Natural killer cell (primary cell): Measurements from ENCODE around the gene ZNF778. TPM values are rescaled to one million over a fixed set of nuclear protein-coding genes. Genes with fewer than 3 reads are reported as not detected.
"Not testable (repeated sequence)": the region's sequence is repeated elsewhere in the genome, so short reads cannot be mapped to it uniquely, and the experiment has no call there.

Experiments used
- ATAC-seq, 3 donors: fragments of 150-1000 bp in 2 of 3; fragments of 200-7000 bp in 1 of 3; cut with Tn5 transposase; 1 replicate in 1 of 3; 2 replicates in 2 of 3; pipeline ENCODE4 v1.10.0; 2021; ENCODE audit warnings: mild to moderate bottlenecking in 2 of 3, moderate library complexity in 2 of 3
- DNase-seq, 2 donors: peaks; one replicate each; pipeline versions ENCODE4 v3.0.0 to v3.0.0-alpha.2; 2013 to 2021; ENCODE audit warnings: mixed read lengths in 1 of 2
- H3K27ac ChIP-seq: one replicate; pipeline ENCODE4 v1.5.1; 2013; ENCODE audit warnings: mild to moderate bottlenecking, low read length
- H3K27me3 ChIP-seq: one replicate; pipeline ENCODE4 v1.6.1; 2013; ENCODE audit warnings: low read length; ENCODE audit not compliant: control insufficient read depth, insufficient read depth
- H3K36me3 ChIP-seq: one replicate; pipeline ENCODE4 v1.6.1; 2013; ENCODE audit warnings: low read length; ENCODE audit not compliant: control insufficient read depth, insufficient read depth
- H3K4me1 ChIP-seq: one replicate; pipeline ENCODE4 v1.6.1; 2013; ENCODE audit warnings: low read length; ENCODE audit not compliant: control insufficient read depth, insufficient read depth
- H3K4me3 ChIP-seq: one replicate; pipeline ENCODE4 v1.5.1; 2013; ENCODE audit warnings: low read length
- H3K9me3 ChIP-seq: one replicate; pipeline ENCODE4 v1.6.1; 2013; ENCODE audit warnings: low read length; ENCODE audit not compliant: control insufficient read depth, insufficient read depth
- H3K27ac Mint-ChIP-seq, 2 donors: one replicate each; pipeline ENCODE4 v1.8.0; 2022; ENCODE audit warnings: mild to moderate bottlenecking in 2 of 2, mixed read lengths in 2 of 2, moderate library complexity in 1 of 2
- H3K27me3 Mint-ChIP-seq, 2 donors: one replicate each; pipeline ENCODE4 v1.8.0; 2022; ENCODE audit warnings: low read depth in 2 of 2, mixed read lengths in 2 of 2
- H3K36me3 Mint-ChIP-seq: one replicate; pipeline ENCODE4 v1.8.0; 2022; ENCODE audit warnings: mixed read lengths
- H3K4me1 Mint-ChIP-seq, 2 donors: one replicate each; pipeline ENCODE4 v1.8.0; 2022; ENCODE audit warnings: mixed read lengths in 2 of 2
- H3K4me3 Mint-ChIP-seq: one replicate; pipeline ENCODE4 v1.8.0; 2022; ENCODE audit warnings: mild to moderate bottlenecking, moderate library complexity, mixed read lengths
- H3K9me3 Mint-ChIP-seq, 2 donors: one replicate each; pipeline ENCODE4 v1.8.0; 2022; ENCODE audit warnings: mixed read lengths in 2 of 2
- WGBS: methylation state at CpG from one replicate; pipeline ENCODE4 v1.1.7; 2013; ENCODE audit warnings: missing lambda C conversion rate; ENCODE audit not compliant: insufficient coverage; 5-methylcytosine and 5-hydroxymethylcytosine counted together
- intact Hi-C: fragments of 100-400 bp; cut with micrococcal nuclease; formaldehyde crosslinking; loops from one replicate; pipeline ENCODE4 v1.14.2; 2022
- total RNA-seq, 4 donors: library from RNA; stranded (reverse); fragments of 120-200 nt in 1 of 4; gene quantifications; one replicate each; pipeline versions ENCODE4 v1.2.3 to v1.2.4, GENCODE V29; 2013 to 2022
- TF ChIP-seq, protein P1 (sequence below): fragments of 200-600 bp; IDR thresholded peaks from one replicate; pipeline ENCODE4 v1.8.0; 2022; ENCODE audit warnings: antibody characterized with exemption

Gene ZNF778
- total RNA-seq, 3 donors from 2014 or later (not counting 1 experiment from before 2014, with no cell fraction given), result 7.0 to 14.1 (median 11.8) TPM

DNA sequence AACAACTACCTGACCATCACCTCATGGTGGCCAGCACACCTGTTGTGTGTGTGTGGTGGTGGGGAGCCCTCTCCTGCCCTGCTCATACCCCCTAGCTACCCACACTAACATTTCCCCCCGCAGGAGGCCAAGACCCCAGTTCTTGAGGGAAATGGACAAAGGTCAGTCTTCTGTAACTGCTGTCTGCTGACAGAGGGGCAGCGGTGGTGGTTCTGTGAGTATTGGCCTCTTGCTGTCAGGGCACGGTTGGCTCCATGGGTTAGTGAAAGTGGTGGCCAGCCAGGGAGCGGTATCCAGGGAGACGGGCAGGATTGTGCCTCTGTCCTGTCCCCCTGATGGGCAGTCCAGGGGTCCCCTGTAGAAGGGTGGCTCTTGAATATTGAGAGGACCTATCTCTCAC lies 26.2 kb downstream of the ZNF778 start:
- H3K4me3 Mint-ChIP-seq, result no peak overlapping the region
- no peaks in the 10 kb centered on the region for H3K36me3 Mint-ChIP-seq
- intact Hi-C loops, result loop anchor here (10.0 kb wide), 1 partner anchor 71 kb away; no protein-coding TSS in a partner anchor
- Histone ChIP-seq H3K36me3 (no peaks in the 10 kb centered on the region), H3K4me1 (peaks cover 31% of the 10 kb centered on the region), H3K9me3 (no peaks in the 10 kb centered on the region), H3K4me3 (no peak overlapping the region), H3K27ac (no peak overlapping the region), H3K27me3 (no peaks in the 10 kb centered on the region)
- WGBS, result 92% methylated on average over 5 of the region's 5 CpGs
- DNase-seq, result no peak
- no peaks in the 10 kb centered on the region for H3K27me3 Mint-ChIP-seq
- no peak for ATAC-seq
- H3K27ac Mint-ChIP-seq, result peak overlapping the region; percentile 59 to 87
- peaks cover 6 to 30% of the 10 kb centered on the region in 2 donors for H3K4me1 Mint-ChIP-seq
- no peaks in the 10 kb centered on the region for H3K9me3 Mint-ChIP-seq
- TF ChIP-seq, protein P1, sequence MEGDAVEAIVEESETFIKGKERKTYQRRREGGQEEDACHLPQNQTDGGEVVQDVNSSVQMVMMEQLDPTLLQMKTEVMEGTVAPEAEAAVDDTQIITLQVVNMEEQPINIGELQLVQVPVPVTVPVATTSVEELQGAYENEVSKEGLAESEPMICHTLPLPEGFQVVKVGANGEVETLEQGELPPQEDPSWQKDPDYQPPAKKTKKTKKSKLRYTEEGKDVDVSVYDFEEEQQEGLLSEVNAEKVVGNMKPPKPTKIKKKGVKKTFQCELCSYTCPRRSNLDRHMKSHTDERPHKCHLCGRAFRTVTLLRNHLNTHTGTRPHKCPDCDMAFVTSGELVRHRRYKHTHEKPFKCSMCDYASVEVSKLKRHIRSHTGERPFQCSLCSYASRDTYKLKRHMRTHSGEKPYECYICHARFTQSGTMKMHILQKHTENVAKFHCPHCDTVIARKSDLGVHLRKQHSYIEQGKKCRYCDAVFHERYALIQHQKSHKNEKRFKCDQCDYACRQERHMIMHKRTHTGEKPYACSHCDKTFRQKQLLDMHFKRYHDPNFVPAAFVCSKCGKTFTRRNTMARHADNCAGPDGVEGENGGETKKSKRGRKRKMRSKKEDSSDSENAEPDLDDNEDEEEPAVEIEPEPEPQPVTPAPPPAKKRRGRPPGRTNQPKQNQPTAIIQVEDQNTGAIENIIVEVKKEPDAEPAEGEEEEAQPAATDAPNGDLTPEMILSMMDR, result no peak

DNA sequence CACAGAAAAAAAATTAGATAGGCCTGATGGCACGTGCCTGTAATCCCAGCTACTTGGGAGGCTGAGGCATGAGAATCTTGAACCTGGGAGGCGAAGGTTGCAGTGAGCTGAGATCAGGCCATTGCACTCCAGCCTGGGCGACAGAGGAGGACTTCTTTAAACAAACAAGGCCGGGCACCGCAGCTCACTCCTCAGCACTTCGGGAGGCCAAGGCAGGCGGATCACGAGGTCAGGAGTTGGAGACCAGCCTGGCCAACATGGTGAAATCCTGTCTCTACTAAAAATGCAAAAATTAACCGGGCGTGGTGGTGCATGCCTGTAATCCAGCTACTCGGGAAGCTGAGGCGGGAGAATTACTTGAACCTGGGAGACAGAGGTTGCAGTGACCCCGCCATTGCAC lies 26.8 kb downstream of the ZNF778 start:
- H3K27ac Mint-ChIP-seq, result peak overlapping the region in 1 of 2 donors; percentile 87
- 87% methylated on average over 13 of the region's 13 CpGs for WGBS
- H3K9me3 Mint-ChIP-seq, H3K27me3 ChIP-seq, H3K9me3 ChIP-seq, H3K36me3 Mint-ChIP-seq, H3K27me3 Mint-ChIP-seq, H3K36me3 ChIP-seq, ATAC-seq, H3K4me3 ChIP-seq, H3K27ac ChIP-seq, DNase-seq, H3K4me3 Mint-ChIP-seq: not testable (repeated sequence)
- intact Hi-C loops, result loop anchor here (10.0 kb wide), 1 partner anchor 71 kb away; no protein-coding TSS in a partner anchor
- H3K4me1 ChIP-seq, result peaks cover 31% of the 10 kb centered on the region
- H3K4me1 Mint-ChIP-seq, result peaks cover 6 to 30% of the 10 kb centered on the region in 2 donors

DNA sequence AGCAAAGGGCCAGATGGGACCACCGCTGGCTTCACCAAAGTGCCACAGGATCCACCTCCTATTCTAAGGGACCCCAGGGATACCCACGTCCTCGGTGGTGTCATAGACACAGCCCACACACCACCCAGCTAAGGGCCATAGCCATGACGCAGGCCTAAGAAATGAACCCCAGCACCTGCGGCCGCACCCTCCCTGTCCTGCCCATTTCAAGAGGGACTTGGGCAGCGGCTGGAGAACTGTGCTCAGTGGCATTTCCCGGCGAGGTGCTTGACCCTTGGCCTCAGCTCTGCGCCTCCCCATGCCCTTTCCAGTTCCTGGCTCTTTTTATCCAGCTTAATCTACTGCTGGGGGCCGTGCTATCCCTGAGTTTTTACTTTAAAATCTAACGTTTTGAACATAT lies 27.3 kb downstream of the ZNF778 start:
- H3K27ac ChIP-seq, result no peak overlapping the region
- DNase-seq, result no peak
- no peak overlapping the region for H3K4me3 ChIP-seq
- no peak overlapping the region for H3K27ac Mint-ChIP-seq
- TF ChIP-seq, protein P1, result no peak
- WGBS, result 77% methylated on average over 11 of the region's 12 CpGs
- H3K36me3 ChIP-seq, result no peaks in the 10 kb centered on the region
- no peaks in the 10 kb centered on the region for H3K27me3 ChIP-seq
- H3K4me1 ChIP-seq, result peaks cover 30% of the 10 kb centered on the region
- H3K4me1 Mint-ChIP-seq, result peaks cover 6 to 29% of the 10 kb centered on the region in 2 donors
- intact Hi-C loops, result loop anchor here (10.0 kb wide), 1 partner anchor 70 kb away; no protein-coding TSS in a partner anchor
- H3K9me3 Mint-ChIP-seq, result peaks cover 0 to under 1% of the 10 kb centered on the region in 2 donors
- no peaks in the 10 kb centered on the region for H3K36me3 Mint-ChIP-seq
- peaks cover 3% of the 10 kb centered on the region for H3K9me3 ChIP-seq
- ATAC-seq, result no peak
- no peaks in the 10 kb centered on the region for H3K27me3 Mint-ChIP-seq
- no peak overlapping the region for H3K4me3 Mint-ChIP-seq

DNA sequence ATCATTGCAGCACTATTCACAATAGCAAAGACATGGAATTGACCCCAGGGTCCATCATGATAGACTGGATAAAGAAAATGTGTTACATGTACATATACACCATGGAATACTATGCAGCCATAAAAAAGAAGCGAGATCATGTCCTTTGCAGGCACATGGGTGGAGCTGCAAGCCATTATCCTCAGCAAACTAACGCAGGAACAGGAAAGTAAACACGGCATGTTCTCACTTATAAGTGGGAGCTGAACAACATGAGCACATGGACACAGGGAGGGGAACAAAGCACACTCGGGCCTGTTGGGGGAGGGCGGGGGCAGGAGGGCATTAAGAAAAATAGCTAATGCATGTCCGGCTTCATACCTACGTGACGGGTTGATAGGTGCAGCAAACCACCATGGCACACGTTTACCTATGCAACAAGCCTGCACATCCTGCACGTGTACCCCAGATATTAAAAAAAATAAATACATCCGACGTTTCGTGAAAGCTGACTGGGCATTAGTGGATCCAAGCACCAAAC lies 28.9 kb downstream of the ZNF778 start:
- no peak for DNase-seq
- Mint-ChIP-seq H3K4me3 (peak overlapping the region; percentile 79), H3K36me3 (no peaks in the 10 kb centered on the region), H3K27me3 (no peaks in the 10 kb centered on the region), H3K4me1 (peaks cover 6 to 13% of the 10 kb centered on the region in 2 donors), H3K9me3 (peaks cover 2 to 7% of the 10 kb centered on the region in 2 donors), H3K27ac (peak overlapping the region in 1 of 2 donors; percentile 61)
- no peak overlapping the region for H3K4me3 ChIP-seq
- H3K4me1 ChIP-seq, result peaks cover 17% of the 10 kb centered on the region
- no peak overlapping the region for H3K27ac ChIP-seq
- no peaks in the 10 kb centered on the region for H3K27me3 ChIP-seq
- intact Hi-C loops, result loop anchor here (10.0 kb wide), 1 partner anchor 68 kb away; no protein-coding TSS in a partner anchor
- no peaks in the 10 kb centered on the region for H3K36me3 ChIP-seq
- TF ChIP-seq, protein P1, result no peak
- no peak for ATAC-seq
- H3K9me3 ChIP-seq, result peaks cover 10% of the 10 kb centered on the region
- 78% methylated on average over 13 of the region's 13 CpGs for WGBS
